OCI-M2 (cell line): ENCODE results near the gene RGS18.
"Not testable (repeated sequence)": the region's sequence is repeated elsewhere in the genome, so short reads cannot be mapped to it uniquely, and the experiment has no call there.

ENCODE experiments used
- DNase-seq: peaks from one replicate; lab custom pipeline; 2025; ENCODE audit not compliant: unreplicated experiment; lab: John Stamatoyannopoulos, UW

The RGS18 gene

GRCh38 chr1:192165002-192165401 is 6.7 kb downstream of the RGS18 start:
- not testable (repeated sequence) for DNase-seq

- DNase-seq = no peak
Observed at GRCh38 chr1:192167011-192167410, 8.7 kb downstream of the RGS18 start.

GRCh38 chr1:192167911-192168700 is 9.8 kb downstream of the RGS18 start:
- no peak for DNase-seq

GRCh38 chr1:192168964-192169363 is 10.7 kb downstream of the RGS18 start:
- DNase-seq = no peak

- no peak for DNase-seq
Observed at GRCh38 chr1:192170196-192170984, 12.1 kb downstream of the RGS18 start.

GRCh38 chr1:192171123-192171522 is 12.9 kb downstream of the RGS18 start:
- DNase-seq = no peak

GRCh38 chr1:192175971-192176370 is 17.7 kb downstream of the RGS18 start:
- DNase-seq = no peak

- DNase-seq = no peak
Observed at GRCh38 chr1:192183788-192184187, 25.5 kb downstream of the RGS18 start.

- no peak for DNase-seq
Observed at GRCh38 chr1:192186197-192186596, 27.9 kb downstream of the RGS18 start.

GRCh38 chr1:192190066-192190465 is 31.8 kb downstream of the RGS18 start:
- DNase-seq = no peak

- no peak for DNase-seq
Observed at GRCh38 chr1:192201303-192201702, 43.0 kb downstream of the RGS18 start.

- no peak for DNase-seq
Observed at GRCh38 chr1:192224396-192224795, 66.1 kb downstream of the RGS18 start.

GRCh38 chr1:192224846-192225245 is 66.6 kb downstream of the RGS18 start:
- no peak for DNase-seq

- DNase-seq = no peak
Observed at GRCh38 chr1:192225266-192225665, 67.0 kb downstream of the RGS18 start.

- DNase-seq = no peak
Observed at GRCh38 chr1:192225703-192226102, 67.4 kb downstream of the RGS18 start.

GRCh38 chr1:192227330-192227729 is 69.1 kb downstream of the RGS18 start:
- no peak for DNase-seq

- DNase-seq = not testable (repeated sequence)
Observed at GRCh38 chr1:192227980-192228379, 69.7 kb downstream of the RGS18 start.

GRCh38 chr1:192232817-192233417 is 74.7 kb downstream of the RGS18 start:
- DNase-seq = no peak

GRCh38 chr1:192235127-192235526 is 76.9 kb downstream of the RGS18 start:
- no peak for DNase-seq
